Measurements from ENCODE around the gene CFAP126.
A peak's percentile ranks its signal among the peaks of the same experiment; 100 is the strongest.
"Not testable (repeated sequence)": the region's sequence is repeated elsewhere in the genome, so short reads cannot be mapped to it uniquely, and the experiment has no call there.

CFAP126 gene

GRCh38 chr1:161351482-161351881 lies 16.2 kb downstream of the CFAP126 start:
- H3K9me3 Mint-ChIP-seq = no peaks in the 10 kb centered on the region
- H3K27me3 Mint-ChIP-seq = no peaks in the 10 kb centered on the region
- H3K4me1 Mint-ChIP-seq (ENCODE audit: low read depth) = peaks cover 13% of the 10 kb centered on the region
- peak overlapping the region; percentile 58 for H3K27ac Mint-ChIP-seq
- H3K4me3 Mint-ChIP-seq = no peak overlapping the region
- DNase-seq = no peak
- H3K36me3 Mint-ChIP-seq (ENCODE audit: low read depth) = peaks cover 59% of the 10 kb centered on the region

- H3K4me3 Mint-ChIP-seq = no peak overlapping the region
- no peaks in the 10 kb centered on the region for H3K27me3 Mint-ChIP-seq
- no peaks in the 10 kb centered on the region for H3K9me3 Mint-ChIP-seq
- peaks cover 13% of the 10 kb centered on the region for H3K4me1 Mint-ChIP-seq (ENCODE audit: low read depth)
- peaks cover 57% of the 10 kb centered on the region for H3K36me3 Mint-ChIP-seq (ENCODE audit: low read depth)
- no peak for DNase-seq
- H3K27ac Mint-ChIP-seq = peak overlapping the region; percentile 41
Measured at GRCh38 chr1:161350671-161351070, 17.0 kb downstream of the CFAP126 start.

GRCh38 chr1:161342821-161343220 lies 24.9 kb downstream of the CFAP126 start:
- H3K27me3 Mint-ChIP-seq = no peaks in the 10 kb centered on the region
- H3K36me3 Mint-ChIP-seq (ENCODE audit: low read depth) = peaks cover 75% of the 10 kb centered on the region
- H3K4me1 Mint-ChIP-seq (ENCODE audit: low read depth) = peaks cover 7% of the 10 kb centered on the region
- H3K9me3 Mint-ChIP-seq = no peaks in the 10 kb centered on the region
- H3K27ac Mint-ChIP-seq = no peak overlapping the region
- H3K4me3 Mint-ChIP-seq = no peak overlapping the region
- DNase-seq = no peak

GRCh38 chr1:161342177-161342576 lies 25.5 kb downstream of the CFAP126 start:
- peaks cover 81% of the 10 kb centered on the region for H3K36me3 Mint-ChIP-seq (ENCODE audit: low read depth)
- H3K9me3 Mint-ChIP-seq = no peaks in the 10 kb centered on the region
- H3K4me1 Mint-ChIP-seq (ENCODE audit: low read depth) = peaks cover 9% of the 10 kb centered on the region
- no peaks in the 10 kb centered on the region for H3K27me3 Mint-ChIP-seq
- no peak for DNase-seq
- no peak overlapping the region for H3K4me3 Mint-ChIP-seq
- no peak overlapping the region for H3K27ac Mint-ChIP-seq

GRCh38 chr1:161335796-161336195 lies 31.9 kb downstream of the CFAP126 start:
- H3K9me3 Mint-ChIP-seq = no peaks in the 10 kb centered on the region
- H3K27ac Mint-ChIP-seq = no peak overlapping the region
- peaks cover 90% of the 10 kb centered on the region for H3K36me3 Mint-ChIP-seq (ENCODE audit: low read depth)
- no peaks in the 10 kb centered on the region for H3K27me3 Mint-ChIP-seq
- peaks cover 11% of the 10 kb centered on the region for H3K4me1 Mint-ChIP-seq (ENCODE audit: low read depth)
- H3K4me3 Mint-ChIP-seq = no peak overlapping the region
- no peak for DNase-seq

GRCh38 chr1:161333166-161333565 lies 34.5 kb downstream of the CFAP126 start:
- Mint-ChIP-seq H3K4me3 (no peak overlapping the region), H3K27me3 (no peaks in the 10 kb centered on the region), H3K36me3 (ENCODE audit: low read depth) (peaks cover 95% of the 10 kb centered on the region), H3K27ac (no peak overlapping the region), H3K4me1 (ENCODE audit: low read depth) (peaks cover 8% of the 10 kb centered on the region), H3K9me3 (no peaks in the 10 kb centered on the region)
- no peak for DNase-seq

- H3K4me3 Mint-ChIP-seq = no peak overlapping the region
- no peaks in the 10 kb centered on the region for H3K9me3 Mint-ChIP-seq
- no peak overlapping the region for H3K27ac Mint-ChIP-seq
- H3K27me3 Mint-ChIP-seq = no peaks in the 10 kb centered on the region
- no peaks in the 10 kb centered on the region for H3K4me1 Mint-ChIP-seq (ENCODE audit: low read depth)
- H3K36me3 Mint-ChIP-seq (ENCODE audit: low read depth) = peaks cover 91% of the 10 kb centered on the region
- no peak for DNase-seq
Measured at GRCh38 chr1:161330346-161330745, 37.3 kb downstream of the CFAP126 start.

- H3K9me3 Mint-ChIP-seq = no peaks in the 10 kb centered on the region
- no peaks in the 10 kb centered on the region for H3K27me3 Mint-ChIP-seq
Measured at GRCh38 chr1:161324020-161324419, 43.7 kb downstream of the CFAP126 start.

GRCh38 chr1:161315841-161316674 lies 51.6 kb downstream of the CFAP126 start:
- not testable (repeated sequence) for H3K27me3 Mint-ChIP-seq, H3K9me3 Mint-ChIP-seq, DNase-seq
- Mint-ChIP-seq H3K36me3 (ENCODE audit: low read depth) (peaks cover 28% of the 10 kb centered on the region), H3K4me1 (ENCODE audit: low read depth) (peaks cover 29% of the 10 kb centered on the region), H3K4me3 (peak overlapping the region; percentile 98), H3K27ac (peak overlapping the region; percentile 97)

More at GRCh38 chr1:161324020-161324419, 43.7 kb downstream of the CFAP126 start:
- no peak overlapping the region for H3K4me3 Mint-ChIP-seq
- no peak for DNase-seq
- H3K27ac Mint-ChIP-seq = peak overlapping the region; percentile 37
- H3K4me1 Mint-ChIP-seq (ENCODE audit: low read depth) = peaks cover 12% of the 10 kb centered on the region
- peaks cover 70% of the 10 kb centered on the region for H3K36me3 Mint-ChIP-seq (ENCODE audit: low read depth)

Data from activated T-cell treated with anti-CD3 and anti-CD28 coated beads, Interleukin-2, amount 50 U/mL, for 24 hours (primary cell).